CD4-positive, alpha-beta T cell (primary cell): ENCODE measurements around the gene UBE4B. TPM values are rescaled to one million over a fixed set of nuclear protein-coding genes. Genes with fewer than 3 reads are reported as not detected.
"Not testable (repeated sequence)": the region's sequence is repeated elsewhere in the genome, so short reads cannot be mapped to it uniquely, and the experiment has no call there.

ENCODE experiments used
- ATAC-seq: fragments of 200-7000 bp; cut with Tn5 transposase; one replicate; pipeline ENCODE4 v1.10.0; 2022; ENCODE audit warnings: mild to moderate bottlenecking; ENCODE audit not compliant: poor library complexity
- CTCF ChIA-PET: fragments of 350-600 bp; sonication (Branson Sonifier 250); formaldehyde crosslinking; loops from one replicate; lab custom pipeline; 2021; ENCODE audit warnings: antibody characterized with exemption, inconsistent platforms; lab: Charles Lee
- POLR2A ChIA-PET: fragments of 350-600 bp; sonication (Branson Sonifier 250); formaldehyde crosslinking; loops from one replicate; lab custom pipeline; 2021; ENCODE audit warnings: antibody characterized with exemption, inconsistent platforms; lab: Charles Lee
- DNase-seq, 14 experiments: peaks; one replicate each; pipeline ENCODE4 v3.0.0-alpha.2; 2013 to 2020; ENCODE audit warnings: mixed read lengths in 2 of 14
- H3K27ac ChIP-seq, 2 donors: one replicate each; pipeline versions ENCODE4 v1.5.1 to v1.7.0; 2013; ENCODE audit warnings: low read length in 2 of 2, low read depth in 1 of 2, mild to moderate bottlenecking in 1 of 2
- H3K27me3 ChIP-seq, 2 experiments: 1 replicate in 1 of 2; 2 replicates in 1 of 2; pipeline versions ENCODE4 v1.6.1 to v1.7.0; 2013; ENCODE audit warnings: low read length in 2 of 2, control low read depth in 1 of 2, mild to moderate bottlenecking in 1 of 2, moderate library complexity in 1 of 2; ENCODE audit not compliant: insufficient read depth in 2 of 2, control insufficient read depth in 1 of 2
- H3K36me3 ChIP-seq: one replicate; pipeline ENCODE4 v1.6.1; 2013; ENCODE audit warnings: low read length, control low read depth; ENCODE audit not compliant: insufficient read depth
- H3K4me1 ChIP-seq: one replicate; pipeline ENCODE4 v1.6.1; 2013; ENCODE audit warnings: low read length, control low read depth; ENCODE audit not compliant: insufficient read depth
- H3K4me3 ChIP-seq: one replicate; pipeline ENCODE4 v1.5.1; 2013; ENCODE audit warnings: mild to moderate bottlenecking, low read length, moderate library complexity
- H3K9me3 ChIP-seq, 2 experiments: 1 replicate in 1 of 2; 2 replicates in 1 of 2; pipeline versions ENCODE4 v1.6.1 to v1.7.0; 2013; ENCODE audit warnings: low read length in 2 of 2, mild to moderate bottlenecking in 2 of 2, control low read depth in 1 of 2, moderate library complexity in 1 of 2; ENCODE audit not compliant: control insufficient read depth in 1 of 2, insufficient read depth in 1 of 2
- H3K27ac Mint-ChIP-seq: one replicate; pipeline ENCODE4 v1.8.0; 2020; ENCODE audit warnings: mixed read lengths
- H3K27me3 Mint-ChIP-seq: one replicate; pipeline ENCODE4 v1.8.0; 2021; ENCODE audit warnings: mixed read lengths
- H3K36me3 Mint-ChIP-seq: one replicate; pipeline ENCODE4 v1.8.0; 2021; ENCODE audit warnings: low read depth, mixed read lengths
- H3K4me1 Mint-ChIP-seq: one replicate; pipeline ENCODE4 v1.8.0; 2021; ENCODE audit warnings: low read depth, mixed read lengths
- H3K4me3 Mint-ChIP-seq: one replicate; pipeline ENCODE4 v1.8.0; 2020; ENCODE audit warnings: mild to moderate bottlenecking, mixed read lengths
- H3K9me3 Mint-ChIP-seq: one replicate; pipeline ENCODE4 v1.8.0; 2020; ENCODE audit warnings: mixed read lengths
- CTCF ChIP-seq: fragments of 200-600 bp; IDR thresholded peaks from one replicate; pipeline ENCODE4 v1.8.0; 2022; ENCODE audit warnings: antibody characterized with exemption, mild to moderate bottlenecking
- intact Hi-C, 2 experiments: fragments of 100-400 bp; cut with DNase I in 1 of 2; cut with micrococcal nuclease in 1 of 2; formaldehyde crosslinking; loops; one replicate each; pipeline versions ENCODE4 v1.15.1 to v1.9.0; 2023 to 2025; cut with DNase I, micrococcal nuclease
- total RNA-seq, 174 experiments: library from RNA in 2 of 174; stranded (reverse) in 2 of 174; gene quantifications; one replicate each; pipeline ENCODE4 v1.2.3 and lab custom pipeline; 2021 to 2026

Gene UBE4B
- total RNA-seq, 2 experiments from 2014 or later: 27.9 to 28.7 TPM

DNA sequence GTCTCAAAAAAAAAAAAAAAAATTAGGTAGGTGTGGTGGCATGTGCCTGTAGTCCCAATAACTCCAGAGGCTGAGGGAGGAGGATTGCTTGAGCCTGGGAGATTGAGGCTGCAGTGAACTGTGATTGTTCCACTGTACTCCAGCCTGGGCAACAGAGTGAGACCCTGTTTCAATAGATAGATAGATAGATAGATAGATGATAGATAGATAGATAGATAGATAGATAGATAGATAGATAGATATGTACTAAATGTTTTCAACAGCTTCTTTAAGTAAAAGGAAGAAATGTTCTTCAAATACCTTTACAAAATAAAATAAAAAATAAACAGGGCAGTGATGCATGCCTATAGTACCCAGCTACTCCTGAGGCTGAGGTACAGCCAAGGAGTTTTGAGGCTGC, 187.4 kb downstream of the UBE4B start:
- no peaks in the 10 kb centered on the region for H3K27me3 ChIP-seq
- ChIA-PET CTCF (interaction anchor here (0.6 kb wide), 1 partner anchor 185 kb away, joined by 4 read pairs; no protein-coding TSS in a partner anchor), POLR2A (no interaction called here)
- no peaks in the 10 kb centered on the region for H3K9me3 Mint-ChIP-seq
- ATAC-seq (no peak), DNase-seq (no peak)
- no peak overlapping the region for H3K4me3 Mint-ChIP-seq
- H3K4me1 ChIP-seq: peaks cover 4% of the 10 kb centered on the region
- no peak for TF ChIP-seq CTCF
- no peak overlapping the region for H3K27ac Mint-ChIP-seq
- no peak overlapping the region for H3K27ac ChIP-seq
- H3K9me3 ChIP-seq: no peaks in the 10 kb centered on the region
- H3K36me3 ChIP-seq: no peaks in the 10 kb centered on the region
- no peak overlapping the region for H3K4me3 ChIP-seq
- no peaks in the 10 kb centered on the region for H3K36me3 Mint-ChIP-seq
- intact Hi-C loops: no loop called here
- no peaks in the 10 kb centered on the region for H3K27me3 Mint-ChIP-seq
- H3K4me1 Mint-ChIP-seq: peaks cover 28% of the 10 kb centered on the region

GRCh38 chr1:10220657-10221056, 187.9 kb downstream of the UBE4B start:
- peaks cover 25% of the 10 kb centered on the region for H3K4me1 Mint-ChIP-seq
- ChIA-PET POLR2A (interaction anchor here (0.8 kb wide), 1 partner anchor 10 kb away, joined by 3 read pairs; no protein-coding TSS in a partner anchor), CTCF (interaction anchor here (1.6 kb wide), 1 partner anchor 10 kb away, joined by 7 read pairs; the partner anchor contains the start of gene KIF1B)
- H3K27me3 Mint-ChIP-seq, H3K9me3 ChIP-seq, ATAC-seq, intact Hi-C loops, H3K27ac ChIP-seq, DNase-seq, H3K4me1 ChIP-seq, H3K36me3 ChIP-seq, H3K27me3 ChIP-seq, H3K4me3 Mint-ChIP-seq, H3K9me3 Mint-ChIP-seq, H3K36me3 Mint-ChIP-seq, H3K4me3 ChIP-seq, H3K27ac Mint-ChIP-seq: not testable (repeated sequence)

DNA sequence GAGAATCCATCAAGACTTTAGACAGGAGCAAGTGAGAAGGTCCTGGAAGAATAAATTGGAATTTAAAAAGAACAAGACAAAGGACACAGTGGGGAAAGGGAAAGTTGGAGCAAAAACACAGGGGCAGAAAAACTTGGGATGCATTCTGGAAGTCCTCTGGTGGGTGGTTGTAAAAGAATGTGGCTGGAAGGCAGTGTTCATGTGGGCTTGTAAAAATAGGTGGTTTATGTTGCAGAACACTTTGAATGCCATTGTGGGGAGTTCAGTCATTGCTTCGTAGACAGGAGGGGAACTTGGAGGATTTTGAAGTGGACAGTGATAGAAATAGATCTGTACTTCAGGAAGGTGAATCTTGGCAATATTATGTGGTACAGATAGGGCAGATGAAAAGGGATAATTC, 192.8 kb downstream of the UBE4B start:
- H3K27me3 Mint-ChIP-seq: no peaks in the 10 kb centered on the region
- intact Hi-C loops: no loop called here
- no peaks in the 10 kb centered on the region for H3K9me3 Mint-ChIP-seq
- H3K27ac ChIP-seq: no peak overlapping the region
- ChIA-PET POLR2A (no interaction called here), CTCF (interaction anchor here (1.2 kb wide), 1 partner anchor 15 kb away, joined by 3 read pairs; the partner anchor contains the start of gene KIF1B)
- H3K4me1 ChIP-seq: no peaks in the 10 kb centered on the region
- no peak for TF ChIP-seq CTCF
- no peaks in the 10 kb centered on the region for H3K27me3 ChIP-seq
- no peaks in the 10 kb centered on the region for H3K36me3 Mint-ChIP-seq
- no peak overlapping the region for H3K4me3 Mint-ChIP-seq
- no peak overlapping the region for H3K27ac Mint-ChIP-seq
- no peak for ATAC-seq
- no peak for DNase-seq
- no peak overlapping the region for H3K4me3 ChIP-seq
- H3K4me1 Mint-ChIP-seq: peaks cover 8% of the 10 kb centered on the region
- no peaks in the 10 kb centered on the region for H3K36me3 ChIP-seq
- no peaks in the 10 kb centered on the region for H3K9me3 ChIP-seq

DNA sequence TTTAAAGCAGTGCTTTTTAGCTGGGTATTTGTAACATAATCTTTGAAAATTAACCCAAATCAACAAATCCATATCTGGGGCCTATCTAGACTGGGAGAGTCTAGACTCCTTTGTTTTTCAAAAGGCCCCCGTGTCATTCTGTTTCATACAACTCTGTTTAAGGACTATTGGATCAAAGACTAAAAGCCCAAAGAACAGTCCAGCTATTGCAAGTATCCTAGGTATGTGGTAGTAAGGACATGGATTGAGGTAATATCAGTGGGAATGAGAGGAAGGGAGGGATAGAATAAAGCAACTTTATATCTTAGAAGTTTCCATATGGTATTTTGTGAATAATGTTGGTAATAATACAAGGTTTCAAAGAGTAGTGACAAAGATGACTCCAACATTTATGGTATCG, 195.8 kb downstream of the UBE4B start:
- no peaks in the 10 kb centered on the region for H3K4me1 ChIP-seq
- Mint-ChIP-seq H3K9me3 (no peaks in the 10 kb centered on the region), H3K4me1 (peaks cover 4% of the 10 kb centered on the region), H3K4me3 (no peak overlapping the region), H3K27ac (no peak overlapping the region), H3K36me3 (no peaks in the 10 kb centered on the region), H3K27me3 (no peaks in the 10 kb centered on the region)
- intact Hi-C loops: no loop called here
- no peak for TF ChIP-seq CTCF
- ATAC-seq (no peak), DNase-seq (no peak)
- ChIA-PET CTCF (interaction anchor here (0.6 to 1.7 kb wide), 2 partner anchors 19 to 155 kb away, joined by 3 to 9 read pairs; partner anchors contain the start of gene KIF1B), POLR2A (no interaction called here)
- H3K36me3 ChIP-seq: no peaks in the 10 kb centered on the region
- H3K4me3 ChIP-seq: no peak overlapping the region
- no peaks in the 10 kb centered on the region for H3K27me3 ChIP-seq
- H3K9me3 ChIP-seq: no peaks in the 10 kb centered on the region
- H3K27ac ChIP-seq: no peak overlapping the region
